Ecto neural progenitor cell (in vitro differentiated cells): ENCODE measurements around the gene SLC6A16.
A peak's percentile ranks its signal among the peaks of the same experiment; 100 is the strongest.
"Not testable (repeated sequence)": the region's sequence is repeated elsewhere in the genome, so short reads cannot be mapped to it uniquely, and the experiment has no call there.

Source experiments
- DNase-seq: peaks from one replicate; pipeline ENCODE4 v3.0.0-alpha.2; 2018; ENCODE audit warnings: low spot score

The SLC6A16 gene

DNA sequence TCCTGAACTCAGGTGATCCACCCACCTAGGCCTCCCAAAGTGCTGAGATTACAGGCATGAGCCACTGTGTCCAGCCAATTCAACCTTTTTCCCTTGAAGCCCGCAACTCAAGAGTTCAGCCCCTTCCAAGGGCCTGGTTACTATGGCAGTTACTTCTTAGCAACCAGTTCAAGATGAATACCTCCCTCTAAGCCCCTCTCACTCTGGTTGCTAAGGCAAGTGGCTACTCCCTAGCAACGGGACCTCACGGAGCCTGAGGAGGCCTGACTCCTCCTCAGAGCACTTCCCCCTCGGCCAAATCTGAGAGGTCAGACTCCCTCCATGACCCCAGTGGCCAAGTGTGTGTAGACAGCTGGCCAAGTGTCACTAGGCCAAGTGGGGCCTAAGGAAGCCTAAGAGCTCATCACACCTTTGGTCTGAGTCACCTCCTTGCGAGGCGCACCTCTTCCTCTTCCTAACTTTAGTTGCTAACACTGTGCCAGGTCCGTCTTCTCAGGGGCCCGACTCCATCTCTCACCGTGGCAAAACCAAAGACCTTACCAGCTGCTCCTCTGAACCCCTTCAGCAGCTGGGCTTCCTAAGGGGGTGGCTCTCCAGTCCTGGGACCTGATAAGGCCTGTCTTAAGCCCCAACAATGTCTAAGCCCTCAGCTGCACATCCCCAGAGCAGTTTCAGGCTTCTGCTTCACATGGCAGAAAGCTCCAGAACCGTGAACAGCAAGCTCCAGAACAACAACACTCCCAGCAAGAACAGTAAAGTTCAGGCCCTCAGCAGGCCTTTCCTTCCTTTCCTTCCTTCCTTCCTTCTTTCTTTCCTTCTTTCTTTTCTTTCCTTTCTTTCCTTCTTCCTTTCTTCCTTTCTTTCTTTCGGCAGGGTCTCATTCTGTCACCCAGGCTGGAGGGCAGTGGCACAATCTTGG, 19.8 kb upstream of the SLC6A16 start:
- no peak for DNase-seq

DNA sequence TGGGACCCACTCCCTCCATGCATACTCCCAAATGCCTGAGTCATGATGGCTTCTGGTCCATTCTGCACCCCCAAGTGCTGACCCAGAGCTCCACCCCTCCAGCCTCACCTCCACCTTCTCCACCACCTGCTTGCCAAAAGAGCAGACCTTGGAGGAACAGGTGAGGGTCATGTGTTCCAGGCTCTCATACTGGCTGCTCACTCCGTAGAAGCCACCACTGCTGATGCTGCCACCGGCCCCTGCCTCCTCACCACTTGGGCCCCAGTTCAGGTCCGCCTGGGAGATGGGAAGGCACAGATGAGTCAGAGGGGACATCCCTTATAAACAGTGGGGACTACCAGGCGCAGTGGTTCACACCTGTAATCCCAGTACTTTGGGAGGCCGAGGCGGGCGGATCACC, 18.1 kb upstream of the SLC6A16 start:
- DNase-seq, result no peak

DNA sequence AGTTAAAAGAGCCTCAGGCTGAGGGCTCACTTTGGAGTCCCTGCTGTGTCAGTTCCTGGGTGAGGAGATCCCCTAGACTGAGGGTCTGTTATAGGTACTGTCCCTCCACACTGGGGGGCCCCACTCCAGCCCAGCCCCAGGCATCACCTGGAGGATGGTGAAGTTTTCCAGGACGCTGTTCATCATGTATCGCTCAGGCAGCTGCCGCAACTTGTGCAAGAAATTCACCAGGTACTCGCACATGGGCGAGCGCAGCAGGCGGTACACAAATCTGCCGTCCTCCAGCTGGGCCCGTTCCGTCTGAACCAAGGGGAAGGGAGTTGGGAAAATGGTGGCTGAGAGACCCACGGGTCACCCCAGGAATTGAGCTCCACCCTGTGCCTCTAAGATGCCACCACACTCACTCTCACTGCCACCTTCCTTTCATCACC, 17.3 kb upstream of the SLC6A16 start:
- no peak for DNase-seq

DNA sequence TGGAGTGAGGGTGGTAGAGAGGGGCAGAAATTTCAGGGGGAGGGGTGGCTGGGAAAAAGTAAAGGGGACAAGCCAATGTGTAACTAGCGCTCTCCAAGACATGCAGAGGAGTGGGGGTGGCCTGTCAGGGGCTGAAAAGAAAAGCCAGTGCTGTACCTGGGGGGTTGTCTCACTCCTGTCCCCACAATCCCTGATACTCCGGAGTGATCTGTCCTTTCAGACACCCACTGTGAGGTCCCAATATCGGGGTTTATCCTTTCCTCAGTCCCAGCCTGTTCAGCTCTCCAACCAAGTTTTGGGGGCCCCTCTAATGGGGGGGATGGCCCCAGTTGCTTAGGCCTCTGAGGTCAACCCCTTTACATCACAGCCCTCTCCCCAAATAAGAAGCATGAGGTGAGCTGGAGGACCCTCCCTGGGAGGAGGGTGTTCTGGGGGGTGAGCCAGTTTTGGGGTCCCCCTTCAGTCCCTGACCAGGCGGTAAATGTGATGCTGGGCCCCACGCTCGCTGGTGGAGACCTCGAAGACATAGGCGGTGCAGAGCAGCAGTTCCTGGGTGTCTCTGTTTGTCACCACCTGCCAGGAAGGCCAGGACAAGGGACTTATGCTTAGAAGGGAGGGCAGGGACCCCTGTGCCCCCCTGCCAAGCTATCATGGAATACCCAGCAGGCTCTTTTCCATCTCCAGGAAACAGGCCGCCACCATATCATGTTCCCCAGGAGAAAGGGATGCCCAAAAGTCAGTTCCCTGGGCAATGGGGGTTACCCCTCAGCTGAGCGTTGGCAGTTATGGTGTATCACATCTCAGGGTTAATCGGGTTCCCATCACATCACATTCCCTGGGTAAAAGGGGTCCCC, 16.1 kb upstream of the SLC6A16 start:
- DNase-seq, result no peak

DNA sequence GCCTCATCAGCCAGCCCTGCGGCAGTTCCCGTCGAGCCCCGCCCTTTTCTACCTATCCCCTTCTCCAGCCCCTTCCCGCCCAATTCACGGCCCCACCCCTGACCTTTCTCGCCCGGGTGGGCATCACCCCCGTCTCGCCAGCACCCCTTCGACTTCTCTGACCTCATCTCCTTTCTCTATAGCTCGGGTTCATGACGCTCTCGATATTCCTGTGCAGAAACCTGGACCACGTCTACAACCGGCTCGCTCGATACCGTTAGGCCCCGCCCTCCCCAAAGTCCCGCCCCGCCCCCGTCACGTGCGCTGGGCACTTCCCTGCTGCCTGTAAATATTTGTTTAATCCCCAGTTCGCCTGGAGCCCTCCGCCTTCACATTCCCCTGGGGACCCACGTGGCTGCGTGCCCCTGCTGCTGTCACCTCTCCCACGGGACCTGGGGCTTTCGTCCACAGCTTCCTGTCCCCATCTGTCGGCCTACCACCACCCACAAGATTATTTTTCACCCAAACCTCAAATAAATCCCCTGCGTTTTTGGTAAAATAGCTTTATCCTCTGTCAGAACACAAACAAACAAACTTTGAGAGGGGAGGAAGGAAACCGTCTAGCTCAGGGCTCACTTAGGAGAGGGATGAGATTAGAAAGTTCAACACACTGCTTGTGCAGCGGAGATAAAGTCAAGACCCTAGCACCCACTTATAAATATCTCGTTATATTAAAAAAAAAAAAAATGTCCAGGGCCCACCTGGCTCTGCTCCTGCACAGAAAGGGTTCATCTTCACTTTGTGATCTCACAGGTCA, 15.3 kb upstream of the SLC6A16 start:
- peak; percentile 73 for DNase-seq

DNA sequence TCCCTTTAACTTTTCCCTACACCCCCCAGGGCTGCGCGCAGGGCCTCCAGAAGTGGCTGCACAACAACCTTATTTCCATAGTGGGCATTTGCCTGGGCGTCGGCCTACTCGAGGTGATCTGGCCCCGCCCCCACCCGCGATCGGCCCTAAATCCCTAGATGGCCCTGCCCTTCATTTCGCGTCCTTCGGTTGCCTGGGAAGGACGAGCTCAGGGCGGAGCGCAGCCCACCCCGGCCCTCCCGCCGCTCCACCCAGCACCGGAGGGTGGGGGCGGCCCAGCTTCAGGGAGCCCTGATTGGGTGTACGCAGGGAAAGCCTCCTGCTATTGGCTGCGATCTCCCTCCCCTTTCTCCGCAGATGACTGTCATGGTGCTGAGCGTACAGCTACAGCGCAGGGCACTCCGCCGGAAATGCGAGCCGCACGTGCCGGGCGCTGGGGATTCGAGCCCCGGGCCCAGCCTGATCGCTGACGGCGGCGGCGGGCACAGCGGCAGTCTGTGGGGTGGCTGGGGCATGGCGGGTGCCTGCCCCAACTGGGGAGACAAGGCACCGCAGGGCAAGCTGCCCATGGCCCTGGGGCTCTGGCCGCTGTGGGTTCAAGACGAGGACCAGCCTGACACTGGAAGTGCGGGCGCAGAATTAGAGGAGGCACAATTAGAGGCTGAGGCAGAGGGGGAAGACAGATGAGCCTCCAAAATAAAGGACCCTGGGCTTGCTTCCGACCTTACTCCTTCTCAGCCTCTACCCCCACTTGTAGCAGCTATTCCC, 14.5 kb upstream of the SLC6A16 start:
- DNase-seq, result peak; percentile 94

DNA sequence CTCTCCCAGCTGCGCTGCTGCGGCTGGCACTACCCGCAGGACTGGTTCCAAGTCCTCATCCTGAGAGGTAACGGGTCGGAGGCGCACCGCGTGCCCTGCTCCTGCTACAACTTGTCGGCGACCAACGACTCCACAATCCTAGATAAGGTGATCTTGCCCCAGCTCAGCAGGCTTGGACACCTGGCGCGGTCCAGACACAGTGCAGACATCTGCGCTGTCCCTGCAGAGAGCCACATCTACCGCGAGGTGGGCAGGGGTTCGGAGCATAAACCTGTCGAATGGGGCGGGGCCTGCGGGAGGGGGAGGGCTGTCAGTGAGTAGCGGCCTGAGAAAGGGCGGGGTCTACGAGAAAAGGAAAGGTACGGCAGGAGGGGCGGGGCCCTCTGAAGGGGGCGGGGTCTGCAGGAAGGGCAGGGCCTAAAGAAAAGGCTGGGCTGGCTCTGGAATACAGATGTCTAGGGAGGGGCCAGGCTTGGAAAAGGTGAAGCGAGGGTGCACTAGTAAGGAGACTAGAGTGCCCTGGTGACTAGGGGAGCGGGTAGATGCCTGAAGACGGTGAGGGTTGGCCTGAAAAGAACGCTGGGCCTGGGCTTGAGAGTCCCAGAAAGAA, 13.8 kb upstream of the SLC6A16 start:
- peak; percentile 91 for DNase-seq

DNA sequence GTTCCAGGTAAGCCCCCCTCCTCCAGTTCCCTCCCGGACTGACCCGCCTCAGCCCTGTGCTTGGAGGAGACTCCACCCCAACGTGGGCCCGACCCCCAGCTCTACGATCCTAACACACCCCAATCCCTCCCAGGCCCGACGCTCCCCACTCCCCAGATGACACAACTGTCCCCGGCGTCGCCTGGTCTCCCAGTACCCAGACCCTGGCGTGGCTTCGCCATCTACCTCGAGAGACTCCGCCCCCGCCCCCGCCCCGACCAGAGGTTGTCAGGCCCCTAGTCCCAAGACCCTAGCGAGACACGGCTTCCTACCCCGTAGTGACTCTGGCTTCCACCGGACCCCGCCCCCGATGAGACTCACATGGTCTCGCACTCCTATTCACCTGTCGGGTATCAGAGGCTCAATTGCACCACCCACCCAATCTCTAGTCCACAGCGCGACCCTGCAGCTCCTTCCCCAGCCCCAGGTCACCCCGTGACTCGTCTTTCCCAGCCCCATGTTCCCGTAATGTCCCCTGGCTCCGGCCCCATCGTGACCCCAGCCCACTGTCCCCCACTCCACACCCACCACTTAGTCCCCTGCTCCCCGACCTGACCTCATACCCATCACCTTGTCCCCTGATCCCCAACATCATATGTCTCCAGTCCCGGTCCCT, 13.2 kb upstream of the SLC6A16 start:
- peak; percentile 67 for DNase-seq

DNA sequence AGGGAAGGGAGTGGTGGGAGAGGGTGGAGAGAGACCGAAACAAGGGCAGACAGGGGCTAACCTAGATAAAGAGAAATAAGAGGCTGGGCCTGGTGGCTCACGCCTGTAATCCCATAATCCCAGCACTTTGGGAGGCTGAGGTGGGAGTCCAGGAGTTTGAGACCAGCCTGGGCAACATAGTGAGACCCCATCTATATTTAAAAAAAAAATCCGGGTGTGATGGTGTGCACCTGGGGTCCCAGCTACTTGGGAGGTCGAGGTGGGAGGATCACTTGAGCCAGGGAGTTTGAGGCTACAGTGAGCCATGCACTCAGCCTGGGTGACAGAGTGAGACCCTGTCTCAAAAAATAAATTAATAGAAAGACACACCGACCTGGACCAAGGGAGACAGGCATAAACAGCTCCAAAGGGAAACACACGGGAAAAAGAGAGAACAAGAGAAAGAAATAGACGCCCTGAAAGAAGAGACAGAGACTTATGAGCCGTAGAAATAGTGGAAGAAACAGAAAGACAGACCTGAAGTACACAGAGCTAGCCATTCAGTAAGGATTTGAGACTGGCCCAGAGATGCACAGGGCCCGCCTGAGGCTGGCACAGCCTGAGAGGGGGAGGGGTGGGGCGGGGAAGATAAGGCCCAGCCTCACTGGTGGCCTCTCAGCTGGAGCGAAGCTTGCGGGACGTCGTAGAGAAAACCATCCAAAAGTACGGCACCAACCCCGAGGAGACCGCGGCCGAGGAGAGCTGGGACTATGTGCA, 12.5 kb upstream of the SLC6A16 start:
- no peak for DNase-seq

DNA sequence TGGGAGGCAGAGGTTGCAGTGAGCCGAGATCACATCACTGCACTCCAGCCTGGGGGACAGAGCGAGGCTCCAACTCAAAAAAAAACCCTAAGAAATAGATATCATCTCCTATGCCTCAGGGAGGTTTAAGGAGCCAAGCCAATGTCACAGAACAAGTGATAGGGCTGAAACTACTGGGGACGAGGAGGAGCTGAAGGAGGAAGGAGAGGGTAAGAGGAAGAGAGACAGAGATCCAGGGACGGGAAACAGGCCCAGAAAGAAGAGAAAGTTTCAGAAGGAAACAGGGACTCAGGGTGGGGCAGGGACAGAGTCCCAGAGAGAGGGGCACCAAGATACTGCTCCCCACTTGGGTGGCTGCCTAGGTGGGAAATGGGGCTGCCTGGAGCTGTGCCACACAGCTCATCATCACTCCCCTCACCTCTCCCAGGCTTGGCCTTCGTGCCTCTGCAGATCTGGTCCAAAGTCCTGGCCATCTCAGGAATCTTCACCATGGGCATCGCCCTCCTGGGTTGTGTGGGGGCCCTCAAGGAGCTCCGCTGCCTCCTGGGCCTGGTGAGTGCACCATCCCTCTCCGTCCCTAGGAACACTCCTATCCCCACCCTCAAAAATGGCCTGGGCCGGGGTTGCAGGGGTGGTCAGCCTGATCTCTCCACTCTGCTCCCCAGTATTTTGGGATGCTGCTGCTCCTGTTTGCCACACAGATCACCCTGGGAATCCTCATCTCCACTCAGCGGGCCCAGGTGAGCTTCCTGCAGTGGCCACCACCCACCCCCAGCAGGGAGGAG, 11.7 kb upstream of the SLC6A16 start:
- peak; percentile 32 for DNase-seq

DNA sequence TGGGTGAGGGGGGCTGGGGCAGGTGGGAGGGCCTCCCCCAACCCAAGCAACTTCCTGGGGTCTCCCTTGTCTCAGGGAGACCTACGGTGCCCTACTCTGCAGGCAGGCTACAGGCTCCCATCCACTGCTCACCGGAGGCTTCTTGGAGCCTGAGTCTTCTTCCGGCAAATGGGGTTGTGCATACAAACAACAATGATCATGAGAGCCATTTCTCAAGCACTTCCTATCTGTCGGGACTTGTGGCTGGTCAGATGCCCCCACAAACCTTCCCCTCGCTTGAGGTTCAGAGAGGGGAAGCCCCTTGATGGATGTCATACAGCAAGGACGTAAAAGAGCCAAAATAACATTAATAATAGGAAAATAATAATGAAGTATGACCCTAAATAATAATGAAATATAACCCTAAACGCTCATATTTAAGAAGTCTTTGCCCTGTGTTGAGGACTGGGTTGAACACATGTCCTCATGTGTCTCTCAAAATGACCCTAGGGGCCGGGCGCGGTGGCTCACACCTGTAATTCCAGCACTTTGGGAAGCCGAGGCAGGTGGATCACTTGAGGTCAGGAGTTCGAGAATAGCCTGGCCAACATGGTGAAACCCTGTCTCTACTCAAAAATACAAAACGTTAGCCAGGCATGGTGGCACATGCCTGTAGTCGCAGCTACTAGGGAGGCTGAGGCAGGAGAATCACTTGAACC, 10.9 kb upstream of the SLC6A16 start:
- DNase-seq, result no peak

DNA sequence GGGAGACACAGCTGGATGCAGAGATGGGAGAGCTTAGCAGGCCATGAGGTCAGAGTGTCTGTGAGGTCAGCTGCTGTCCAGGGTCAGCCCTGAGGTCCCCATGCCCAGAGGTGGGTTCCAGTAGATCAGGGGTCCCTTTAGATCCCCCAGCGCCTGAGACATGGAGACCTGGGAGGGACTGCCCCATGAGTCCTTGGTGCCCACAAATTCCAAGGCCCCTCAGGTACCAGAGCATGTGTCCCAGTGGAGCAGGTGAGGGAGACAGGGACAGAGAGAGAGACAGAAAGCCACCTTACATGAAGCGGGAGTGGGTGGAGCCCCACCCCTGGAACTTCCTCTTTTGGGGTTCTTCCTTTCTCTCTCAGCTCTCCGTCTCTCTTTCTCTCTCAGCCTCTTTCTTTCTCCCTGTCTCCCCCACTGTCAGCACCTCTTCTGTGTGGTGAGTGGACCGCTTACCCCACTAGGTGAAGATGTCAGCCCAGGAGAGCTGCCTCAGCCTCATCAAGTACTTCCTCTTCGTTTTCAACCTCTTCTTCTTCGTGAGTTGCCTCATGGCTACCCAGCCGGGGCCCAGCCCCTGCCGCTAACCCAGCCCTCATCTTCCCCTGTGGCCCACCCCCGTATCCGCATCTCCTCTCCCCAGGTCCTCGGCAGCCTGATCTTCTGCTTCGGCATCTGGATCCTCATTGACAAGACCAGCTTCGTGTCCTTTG, 10.2 kb upstream of the SLC6A16 start, which contains the start of gene CD37:
Gene CD37, plus strand, starts transcription at position 336 of the 713 bp plus-strand sequence. Its CDS starts 135 bp downstream, at position 471.
- peak; percentile 41 for DNase-seq

DNA sequence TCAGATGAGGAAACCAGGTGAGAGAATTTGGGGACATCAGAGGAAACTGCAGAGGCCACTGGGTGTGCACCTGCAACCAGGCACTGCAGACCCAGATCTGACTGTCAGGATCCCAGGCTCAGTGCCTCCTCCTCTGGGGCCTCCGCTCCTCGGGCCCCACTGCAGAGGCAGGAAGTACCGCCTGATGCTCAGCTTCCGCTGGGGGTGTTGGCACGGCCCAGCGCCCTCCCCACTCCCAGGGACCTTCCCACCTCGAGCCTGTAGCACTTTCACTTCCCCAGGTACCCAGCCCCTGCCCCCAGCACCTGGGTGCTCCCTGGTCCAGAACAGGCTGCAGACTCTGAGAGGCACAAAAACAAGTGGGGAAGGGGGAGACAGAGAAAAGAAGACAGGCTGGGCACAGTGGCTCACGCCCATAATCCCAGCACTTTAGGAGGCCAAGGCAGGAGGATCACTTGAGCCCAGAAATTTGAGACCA, 8.9 kb upstream of the SLC6A16 start:
- peak; percentile 42 for DNase-seq

DNA sequence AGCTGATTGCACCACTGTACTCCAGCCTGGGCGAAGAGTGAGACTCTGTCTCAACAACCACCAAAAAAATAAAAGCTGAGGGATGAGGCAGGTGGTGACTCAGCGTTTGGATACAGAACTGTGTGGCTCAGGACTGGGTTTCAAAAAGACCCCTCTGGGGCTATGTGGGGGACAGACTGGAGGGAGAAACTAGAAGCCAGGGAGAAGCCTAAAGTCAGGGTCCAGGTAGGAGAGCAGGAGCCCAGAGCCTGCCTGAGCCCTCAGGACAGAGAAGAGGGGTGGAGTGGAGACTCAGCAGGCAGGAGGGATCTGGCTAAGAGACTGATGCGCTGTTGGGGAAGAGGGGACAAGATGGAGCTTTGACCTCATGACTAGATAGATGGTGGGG, 8.4 kb upstream of the SLC6A16 start:
- peak; percentile 36 for DNase-seq

DNA sequence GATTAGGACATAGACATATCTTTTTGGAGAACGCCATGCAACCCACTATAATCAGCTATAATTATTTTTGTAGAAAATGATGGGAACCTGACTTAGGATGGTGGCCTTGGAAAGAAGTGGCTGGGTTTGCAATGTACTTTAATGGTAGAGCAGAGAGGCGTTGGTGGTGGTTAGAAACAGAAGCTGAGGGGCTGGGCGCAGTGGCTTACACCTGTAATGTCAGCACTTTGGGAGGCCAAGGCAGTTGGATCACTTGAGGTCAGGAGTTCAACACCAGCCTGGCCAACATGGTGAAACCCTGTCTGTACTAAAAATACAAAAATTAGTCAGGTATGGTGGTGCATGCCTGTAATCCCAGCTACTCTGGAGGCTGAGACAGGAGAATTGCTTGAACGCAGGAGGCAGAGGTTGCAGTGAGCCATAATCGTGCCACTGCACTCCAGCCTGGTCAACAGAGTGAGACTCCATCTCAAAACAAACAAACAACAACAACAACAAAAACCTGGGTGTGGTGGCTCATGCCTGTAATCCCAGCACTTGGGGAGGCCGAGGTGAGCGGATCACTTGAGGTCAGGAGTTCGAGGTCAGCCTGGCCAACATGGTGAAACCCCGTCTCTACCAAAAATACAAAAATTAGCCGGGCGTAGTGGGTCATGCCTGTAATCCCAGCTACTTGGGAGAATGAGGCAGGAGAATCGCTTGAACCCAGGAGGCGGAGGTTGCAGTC, 7.9 kb upstream of the SLC6A16 start:
- not testable (repeated sequence) for DNase-seq

DNA sequence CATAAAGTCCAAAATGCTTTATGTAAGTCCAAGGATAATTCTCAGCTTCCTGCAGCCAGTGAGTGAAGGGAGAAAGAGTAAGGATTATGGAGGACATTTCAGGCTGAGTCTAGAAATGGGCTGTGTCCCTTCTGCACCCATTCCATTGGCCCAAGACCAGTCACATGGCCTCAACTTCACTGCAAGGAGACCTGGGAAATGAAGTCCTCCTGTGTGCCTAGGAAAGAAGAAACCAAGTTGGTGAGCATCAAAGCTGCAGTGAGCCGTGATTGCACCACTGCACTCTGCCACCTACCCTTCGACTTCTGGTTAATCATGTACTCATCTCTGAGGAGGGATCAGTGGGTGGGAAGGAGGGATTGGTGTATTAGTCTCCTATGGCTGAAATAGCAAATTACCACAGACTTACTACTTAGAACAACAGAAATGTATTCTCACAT, 6.6 kb upstream of the SLC6A16 start:
- no peak for DNase-seq
